ENCODE measurements around the gene SLC12A8.

Gene SLC12A8, protein sequence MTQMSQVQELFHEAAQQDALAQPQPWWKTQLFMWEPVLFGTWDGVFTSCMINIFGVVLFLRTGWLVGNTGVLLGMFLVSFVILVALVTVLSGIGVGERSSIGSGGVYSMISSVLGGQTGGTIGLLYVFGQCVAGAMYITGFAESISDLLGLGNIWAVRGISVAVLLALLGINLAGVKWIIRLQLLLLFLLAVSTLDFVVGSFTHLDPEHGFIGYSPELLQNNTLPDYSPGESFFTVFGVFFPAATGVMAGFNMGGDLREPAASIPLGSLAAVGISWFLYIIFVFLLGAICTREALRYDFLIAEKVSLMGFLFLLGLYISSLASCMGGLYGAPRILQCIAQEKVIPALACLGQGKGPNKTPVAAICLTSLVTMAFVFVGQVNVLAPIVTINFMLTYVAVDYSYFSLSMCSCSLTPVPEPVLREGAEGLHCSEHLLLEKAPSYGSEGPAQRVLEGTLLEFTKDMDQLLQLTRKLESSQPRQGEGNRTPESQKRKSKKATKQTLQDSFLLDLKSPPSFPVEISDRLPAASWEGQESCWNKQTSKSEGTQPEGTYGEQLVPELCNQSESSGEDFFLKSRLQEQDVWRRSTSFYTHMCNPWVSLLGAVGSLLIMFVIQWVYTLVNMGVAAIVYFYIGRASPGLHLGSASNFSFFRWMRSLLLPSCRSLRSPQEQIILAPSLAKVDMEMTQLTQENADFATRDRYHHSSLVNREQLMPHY

DNA sequence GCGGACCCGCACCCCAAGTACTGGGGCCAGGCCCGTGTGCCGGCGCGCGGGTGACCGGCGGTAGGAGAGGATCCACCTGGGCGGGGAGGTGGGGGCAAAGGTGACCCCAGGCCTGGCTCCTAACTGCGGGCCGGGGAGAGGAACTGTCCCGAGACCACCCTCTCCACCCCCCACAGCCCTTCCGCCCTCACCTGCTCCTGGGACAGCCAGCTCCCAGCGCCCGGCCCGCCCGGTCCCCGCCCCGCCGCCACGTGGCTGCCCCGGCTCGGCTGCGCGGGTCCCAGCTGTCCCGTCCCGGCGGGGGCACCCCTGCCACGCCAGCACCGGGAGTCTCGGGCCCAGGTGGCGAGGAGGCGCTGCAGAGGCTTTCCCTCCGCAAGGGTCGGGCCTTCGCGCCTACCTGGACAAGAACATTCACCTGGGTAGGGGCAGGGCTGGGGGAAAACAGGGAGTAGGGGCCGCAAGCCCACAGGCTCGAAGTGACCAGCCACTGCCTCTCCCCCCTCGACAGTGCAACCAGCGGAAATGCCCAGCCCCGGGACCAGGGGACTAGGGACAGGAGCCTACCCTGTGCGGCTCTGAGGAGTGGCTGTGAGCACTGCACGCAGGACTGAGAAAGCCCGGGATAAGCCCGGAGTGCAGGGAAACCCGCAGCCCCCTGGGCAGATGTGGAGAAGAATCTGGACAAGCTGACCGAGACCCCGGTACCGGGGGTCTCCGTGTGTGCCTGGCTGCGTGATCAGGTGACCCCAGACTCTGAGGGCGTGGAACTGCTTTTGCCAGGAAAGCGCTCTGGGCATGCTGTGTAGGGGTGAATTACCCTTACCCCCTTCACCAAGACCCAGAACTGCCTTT, at the start of gene SLC12A8:
SLC12A8 (minus strand) TSS at position 240 of the 855 bp plus-strand sequence. CDS start 1,399 bp downstream, outside the sequence.
- DNase-seq (ENCODE audit: low read depth), result no peak

DNA sequence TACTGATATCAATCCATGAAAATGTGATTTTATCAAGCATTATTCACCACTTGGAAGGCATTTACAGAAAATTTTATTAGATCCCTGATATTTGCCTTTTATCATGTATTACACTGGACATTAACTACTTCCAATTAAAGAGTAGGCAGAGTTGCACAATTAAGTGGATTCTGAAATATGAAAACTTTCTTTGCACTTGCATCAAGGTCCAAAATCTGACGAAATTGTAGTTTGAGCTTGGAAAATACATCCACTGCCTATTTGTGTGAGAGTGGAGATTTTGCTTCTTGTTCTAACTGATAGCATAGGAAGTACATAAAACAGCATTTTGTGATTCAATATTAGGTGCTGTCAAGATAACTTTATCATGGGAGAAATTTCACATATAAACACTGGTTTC, 49.6 kb upstream of the SLC12A8 start:
- no peak for DNase-seq (ENCODE audit: low read depth)

DNA sequence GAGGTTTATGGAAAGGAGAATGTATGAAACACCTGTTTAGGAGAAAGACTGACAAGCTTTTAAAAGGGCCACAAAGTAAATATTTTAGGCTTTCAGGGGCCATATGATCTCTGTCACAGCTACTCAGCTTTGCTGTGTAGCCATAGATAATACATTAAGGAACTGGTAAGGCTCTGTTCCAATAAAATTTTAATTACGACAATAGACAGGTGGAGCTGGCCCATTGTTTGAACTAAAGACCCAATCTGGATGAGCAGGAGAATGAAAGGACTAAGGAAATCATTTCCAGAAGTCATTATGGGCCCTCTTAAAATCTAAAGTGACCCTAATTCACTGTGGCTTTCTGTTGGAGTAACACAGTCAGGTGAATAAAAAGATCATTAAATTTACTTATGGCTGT, 48.5 kb upstream of the SLC12A8 start:
- no peak for DNase-seq (ENCODE audit: low read depth)

DNA sequence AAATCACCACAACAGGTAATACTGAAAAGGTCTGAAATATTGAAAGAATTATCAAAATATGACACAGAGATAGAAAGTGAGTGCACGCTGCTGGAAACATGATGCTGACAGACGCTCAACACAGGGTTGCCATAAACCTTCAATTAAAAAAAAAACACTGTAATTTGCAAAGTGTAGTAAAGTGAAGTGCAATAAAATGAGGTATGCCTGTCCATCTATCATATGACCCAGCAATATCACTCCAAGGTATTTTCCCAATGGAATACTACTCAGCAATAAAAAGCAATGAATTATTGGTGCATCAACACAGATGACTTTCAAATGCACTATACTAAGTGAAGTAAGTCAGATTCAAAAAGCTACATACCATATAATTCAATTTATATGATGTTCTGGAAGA, 47.6 kb upstream of the SLC12A8 start:
- DNase-seq (ENCODE audit: low read depth), result no peak

DNA sequence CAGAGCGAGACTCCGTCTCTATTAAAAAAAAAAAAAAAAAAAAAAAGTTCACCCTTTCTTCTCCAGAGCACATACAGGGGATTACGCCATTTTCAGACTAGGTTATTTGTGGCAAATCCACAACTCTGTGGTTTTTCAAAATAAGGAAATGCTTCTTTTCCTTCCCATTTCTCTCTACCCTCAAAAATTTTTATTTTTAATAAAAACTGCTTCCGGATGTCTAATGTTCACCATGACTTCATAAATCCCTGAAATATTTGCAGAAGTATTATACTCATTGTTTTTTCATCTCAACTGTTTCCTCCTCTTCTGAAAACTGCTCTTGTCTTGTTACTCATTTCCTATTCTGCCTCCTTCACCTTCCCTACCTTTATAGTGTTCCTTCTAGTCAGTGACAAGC, 45.0 kb upstream of the SLC12A8 start:
- no peak for DNase-seq (ENCODE audit: low read depth)

DNA sequence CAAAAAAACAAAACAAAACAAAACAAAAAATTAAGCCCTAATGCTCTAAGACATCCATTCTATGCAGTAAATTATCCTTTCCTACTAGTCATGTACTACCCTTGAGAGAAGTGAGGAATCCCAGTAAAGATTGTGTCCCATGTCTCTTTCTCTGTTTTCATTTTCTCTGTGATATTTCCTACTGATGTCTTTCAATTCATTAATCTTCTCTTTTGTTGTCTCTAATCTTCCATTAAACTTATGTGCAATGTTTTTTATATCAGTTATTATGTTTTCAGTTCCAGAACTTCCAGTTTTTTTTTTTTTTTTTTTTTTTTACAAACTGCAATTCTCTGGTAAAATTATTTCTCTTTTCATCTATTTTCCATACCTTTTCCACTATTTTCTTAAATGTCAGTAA, 44.1 kb upstream of the SLC12A8 start:
- no peak for DNase-seq (ENCODE audit: low read depth)

DNA sequence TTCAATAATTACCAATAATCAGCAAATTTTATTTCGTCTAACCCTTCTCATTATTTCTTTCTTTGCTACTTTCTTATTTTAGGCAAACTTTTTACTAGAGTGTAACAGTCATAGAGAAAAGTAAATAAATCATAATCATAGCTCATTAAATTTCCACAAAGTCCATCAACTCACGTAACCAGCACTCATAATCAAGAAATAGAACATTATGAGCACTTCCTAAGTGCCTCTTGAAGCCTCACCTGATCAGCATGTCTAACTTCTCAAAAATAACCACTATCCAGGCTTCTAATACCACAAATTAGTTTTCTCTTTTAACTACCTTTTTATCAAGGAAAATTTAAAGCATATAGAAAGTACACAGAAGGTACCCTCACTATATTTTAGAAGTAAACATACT, 38.4 kb upstream of the SLC12A8 start:
- DNase-seq (ENCODE audit: low read depth), result no peak

DNA sequence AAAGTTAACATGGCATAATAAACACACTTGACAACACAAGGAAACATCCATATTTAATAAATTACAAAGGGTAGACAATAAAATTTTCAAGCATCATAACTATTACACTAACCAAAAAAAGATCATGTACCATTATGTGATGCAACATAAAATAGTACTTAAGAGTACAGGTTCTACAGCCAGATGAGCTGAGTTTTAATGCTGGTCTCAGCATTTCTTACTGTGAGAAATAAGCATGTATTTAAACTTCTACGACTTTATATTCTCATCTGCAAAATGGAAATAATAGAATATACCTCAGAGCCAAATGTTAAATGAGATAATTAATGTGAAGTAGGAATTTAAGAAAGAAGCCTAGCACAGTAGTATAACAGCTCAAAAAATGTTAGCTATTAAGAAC, 33.7 kb upstream of the SLC12A8 start:
- DNase-seq (ENCODE audit: low read depth), result no peak

DNA sequence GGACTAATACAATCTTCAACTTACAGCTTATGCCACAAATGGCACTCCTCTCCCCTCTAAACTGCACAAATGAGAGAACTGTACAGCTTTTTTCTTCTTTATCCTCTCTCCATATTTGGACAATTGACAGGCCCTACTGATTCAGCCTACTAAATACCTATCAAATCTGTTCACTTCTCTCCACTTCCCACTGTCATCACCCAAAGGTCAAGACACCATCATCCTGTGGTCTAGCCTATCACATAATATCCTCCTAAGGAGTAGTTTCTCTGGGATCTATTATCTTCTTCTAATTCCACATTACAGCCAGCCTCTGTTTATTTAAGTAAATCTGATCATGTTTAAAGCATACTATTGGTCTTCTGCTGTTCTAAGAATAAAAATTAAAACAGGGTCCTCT, 33.0 kb upstream of the SLC12A8 start:
- peak; percentile 49 for DNase-seq (ENCODE audit: low read depth)

DNA sequence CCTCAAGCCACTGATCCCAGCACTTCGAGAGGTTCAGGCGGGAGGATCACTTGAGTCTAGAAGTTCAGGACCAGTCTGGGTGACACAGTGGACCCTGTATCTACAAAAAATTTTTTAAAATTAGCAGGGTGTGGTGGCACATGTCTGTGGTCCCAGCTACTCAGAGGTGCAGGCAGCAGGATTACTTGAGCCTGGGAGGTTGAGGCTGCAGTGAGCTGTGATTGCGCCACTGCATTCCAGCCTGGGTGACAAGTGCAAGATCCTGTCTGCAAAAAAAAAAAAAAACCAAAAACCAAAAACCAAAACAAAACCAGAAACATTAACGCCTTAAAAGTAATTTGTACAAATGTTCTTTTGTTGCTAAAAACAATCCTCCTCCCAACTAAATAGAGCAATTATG, 27.9 kb upstream of the SLC12A8 start:
- peak; percentile 48 for DNase-seq (ENCODE audit: low read depth)

DNA sequence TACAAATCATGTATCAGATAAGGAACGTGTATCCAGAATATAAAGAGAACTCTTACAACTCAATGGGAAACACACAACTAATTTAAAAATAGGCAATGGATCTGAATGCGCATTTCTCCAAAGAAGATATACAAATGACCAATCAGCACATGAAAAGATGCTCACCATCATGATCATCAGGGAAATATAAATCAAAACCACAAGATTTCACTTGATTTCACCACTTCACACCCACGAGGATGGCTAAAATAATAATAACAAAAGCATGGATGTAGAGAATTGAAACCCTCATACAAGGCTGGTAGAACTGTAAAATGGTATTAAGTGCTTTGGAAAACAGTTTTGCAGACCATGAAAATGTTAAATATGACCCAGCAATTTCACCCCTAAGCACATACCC, 26.7 kb upstream of the SLC12A8 start:
- DNase-seq (ENCODE audit: low read depth), result no peak

DNA sequence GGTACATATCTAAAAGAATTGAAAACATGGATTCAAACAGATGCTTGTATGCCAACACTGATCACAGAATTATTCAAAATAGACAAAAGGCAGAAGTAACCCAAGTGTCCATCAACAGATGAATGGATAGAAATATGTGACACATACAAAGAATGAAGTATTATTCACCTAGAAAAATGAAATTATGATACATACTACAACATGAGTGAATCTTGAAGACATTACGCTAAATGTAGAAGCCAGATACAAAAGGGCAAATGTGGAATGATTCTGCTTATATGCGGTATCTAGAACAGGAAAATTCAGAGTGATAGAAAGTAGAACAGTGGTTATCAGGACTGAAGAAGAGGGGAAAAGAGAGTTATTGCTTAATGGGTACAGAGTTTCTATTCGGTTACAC, 26.2 kb upstream of the SLC12A8 start:
- DNase-seq (ENCODE audit: low read depth), result no peak

DNA sequence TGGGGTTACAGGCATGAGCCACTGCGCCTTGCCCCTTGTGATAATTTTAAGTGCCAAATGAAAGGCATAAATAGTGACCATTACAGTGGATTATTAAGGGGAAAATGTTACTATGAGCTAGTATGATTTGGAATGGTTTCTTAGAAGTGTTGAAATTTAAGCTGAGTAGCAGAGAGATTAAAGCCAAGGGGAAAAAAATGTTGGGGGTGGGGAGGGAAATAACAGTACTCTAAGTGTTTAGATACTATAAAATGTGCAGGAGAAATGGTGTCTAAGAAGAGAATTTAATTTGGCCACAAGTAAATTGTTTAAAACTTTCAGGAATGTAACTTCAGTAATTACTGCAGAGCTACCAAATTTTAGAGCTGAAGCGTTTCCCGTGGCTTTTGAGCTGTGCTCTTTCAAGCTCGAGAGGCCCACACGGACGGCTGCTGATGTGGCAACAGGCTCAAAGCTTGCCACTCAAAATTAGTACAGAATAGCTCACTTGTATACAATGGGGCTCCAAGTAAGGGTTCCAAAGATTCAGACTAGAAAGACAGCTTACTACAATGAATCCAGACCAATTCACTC, 23.9 kb upstream of the SLC12A8 start:
- no peak for DNase-seq (ENCODE audit: low read depth)

DNA sequence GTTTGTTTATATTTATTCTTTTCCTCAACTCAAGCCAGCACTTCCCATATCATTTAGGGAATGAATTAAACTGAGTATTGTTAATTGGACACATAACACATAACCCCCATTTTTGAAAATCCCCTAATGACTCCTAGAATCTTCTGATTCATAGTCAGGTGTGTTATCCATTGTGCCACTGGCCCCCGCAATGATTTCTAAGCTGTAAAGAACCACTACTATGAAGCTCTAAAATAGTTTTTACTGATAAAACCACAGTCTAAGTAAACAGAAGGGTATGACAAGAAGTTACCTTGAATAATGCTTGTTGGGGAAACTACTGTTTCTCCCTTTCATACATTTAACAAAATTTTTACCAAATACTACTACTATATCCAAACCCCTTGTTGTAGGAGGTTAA, 22.3 kb upstream of the SLC12A8 start:
- DNase-seq (ENCODE audit: low read depth), result no peak

DNA sequence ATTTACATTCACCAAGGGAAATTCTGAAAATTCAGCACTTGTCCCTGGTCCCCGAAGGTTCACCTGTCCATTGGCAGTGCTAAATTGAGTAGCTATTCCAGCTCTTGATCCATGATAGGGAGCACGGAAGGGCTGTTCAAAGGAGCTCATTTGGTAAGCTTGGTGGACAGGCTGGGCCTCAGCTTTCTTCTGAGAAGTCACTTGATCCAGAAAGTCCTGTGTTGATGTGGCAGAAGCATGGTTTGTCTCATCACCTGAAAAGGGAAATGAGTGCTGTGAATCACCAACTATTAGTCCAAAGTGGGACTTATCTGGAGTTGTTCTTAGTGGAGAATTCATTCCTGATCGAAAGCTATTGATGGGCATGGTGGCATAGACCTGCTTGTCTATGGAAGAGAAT, 19.9 kb upstream of the SLC12A8 start:
- peak; percentile 25 for DNase-seq (ENCODE audit: low read depth)

DNA sequence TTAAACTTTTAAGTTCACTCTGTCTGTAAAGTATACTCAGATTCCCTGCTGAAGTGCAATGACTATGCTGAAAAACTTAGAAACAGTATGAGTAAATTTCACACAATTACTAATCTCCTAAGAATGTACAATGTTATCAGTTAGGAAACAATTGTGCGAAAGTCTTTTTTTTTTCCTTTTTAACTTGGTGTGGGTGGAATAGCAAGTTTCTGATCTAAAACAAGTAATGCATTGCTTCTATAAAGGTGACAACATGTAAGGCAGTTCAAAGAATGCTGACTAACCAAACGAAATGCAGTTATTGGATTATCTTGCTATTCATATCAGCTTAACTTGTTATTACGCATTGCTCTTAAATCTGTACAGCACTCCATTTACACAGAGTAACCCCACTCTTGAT, 19.3 kb upstream of the SLC12A8 start:
- DNase-seq (ENCODE audit: low read depth), result peak; percentile 90

DNA sequence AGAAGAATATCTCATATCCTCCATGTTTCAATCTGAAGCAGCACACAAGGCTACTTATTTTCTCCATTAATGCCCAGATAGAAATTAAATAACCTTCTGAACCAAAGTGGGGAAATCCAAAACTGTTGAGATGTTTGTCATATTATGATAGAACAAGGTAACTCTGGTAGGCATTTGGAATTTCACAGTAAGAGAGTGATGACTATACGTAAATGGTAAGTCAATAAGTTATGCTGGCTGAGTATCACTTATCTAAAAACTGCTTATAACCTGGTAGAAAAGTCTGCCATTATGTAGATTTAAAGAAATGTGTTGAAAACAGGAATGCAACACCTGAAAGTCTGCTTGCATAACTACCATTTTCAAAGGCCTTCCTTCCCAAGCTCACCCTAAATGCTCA, 17.2 kb upstream of the SLC12A8 start:
- DNase-seq (ENCODE audit: low read depth), result no peak

DNA sequence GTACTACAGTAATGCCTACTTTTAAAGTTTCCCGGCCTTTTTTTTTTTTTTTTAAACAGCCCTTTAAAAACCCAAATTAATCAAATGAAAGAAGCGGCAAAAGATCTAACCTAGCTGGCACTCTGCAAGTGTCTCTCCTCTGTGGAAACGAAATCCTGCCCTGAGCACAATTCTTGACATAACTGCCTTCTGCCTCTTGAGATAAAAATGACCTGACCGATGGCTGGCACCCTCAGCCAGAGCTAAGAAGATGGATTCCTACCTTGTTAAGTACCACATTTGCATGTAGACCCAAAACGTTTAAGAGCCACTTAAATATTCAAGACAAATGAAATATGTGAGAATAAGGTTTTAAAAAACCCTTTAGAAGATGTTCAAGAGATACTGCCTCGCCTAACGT, 16.6 kb upstream of the SLC12A8 start:
- DNase-seq (ENCODE audit: low read depth), result no peak

DNA sequence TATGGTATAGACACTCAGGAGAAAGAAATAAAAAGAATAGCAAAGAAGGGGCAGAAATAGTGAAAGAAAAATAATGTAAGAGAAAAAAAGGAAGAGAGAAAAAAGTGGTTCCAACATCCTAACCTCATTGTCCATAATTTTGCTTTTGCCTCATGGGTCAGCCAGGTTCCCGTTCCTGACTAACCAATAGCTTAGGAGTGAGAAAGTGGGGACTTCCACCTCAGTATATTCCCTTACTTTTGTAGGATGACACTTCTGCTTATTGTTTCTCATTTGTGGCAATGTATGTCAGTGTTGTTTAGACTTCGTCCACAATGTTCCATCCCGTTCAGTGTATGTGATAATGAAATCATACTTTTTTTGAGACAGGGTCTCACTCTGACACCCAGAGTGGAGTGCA, 9.3 kb upstream of the SLC12A8 start:
- DNase-seq (ENCODE audit: low read depth), result no peak

DNA sequence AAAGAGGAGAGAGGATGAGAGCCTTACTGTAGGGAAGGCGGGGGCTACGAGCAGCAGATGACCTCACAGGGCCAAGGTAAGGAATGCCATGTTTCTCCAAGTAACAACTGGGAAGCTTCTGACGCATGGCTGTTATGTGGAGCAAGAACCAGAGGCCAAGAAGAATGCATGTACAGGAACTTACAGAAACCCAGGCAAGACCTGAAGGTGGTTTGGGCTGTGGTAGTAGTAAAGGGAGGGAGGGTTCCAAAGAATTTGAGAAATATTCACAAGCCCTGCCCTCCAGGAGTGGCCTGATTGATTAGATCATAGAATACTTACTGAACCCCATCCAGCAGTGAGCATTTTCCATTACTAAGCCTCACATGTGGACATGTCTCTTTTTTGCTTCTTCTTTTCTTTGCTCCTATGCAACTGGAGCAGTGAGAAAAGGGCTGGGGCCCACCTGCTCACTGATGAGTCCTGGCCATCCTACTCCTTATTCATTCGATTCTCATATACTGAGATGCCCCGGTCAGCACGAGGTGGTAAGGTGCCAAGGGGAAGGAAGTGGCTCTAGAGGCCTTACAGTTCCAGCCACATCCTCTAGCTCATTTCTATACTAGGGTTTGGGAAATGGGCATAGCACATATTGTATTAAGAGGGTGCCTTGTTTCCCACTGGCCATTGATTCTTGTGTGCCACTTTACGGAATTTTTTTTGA, 8.3 kb upstream of the SLC12A8 start:
- peak; percentile 28 for DNase-seq (ENCODE audit: low read depth)

DNA sequence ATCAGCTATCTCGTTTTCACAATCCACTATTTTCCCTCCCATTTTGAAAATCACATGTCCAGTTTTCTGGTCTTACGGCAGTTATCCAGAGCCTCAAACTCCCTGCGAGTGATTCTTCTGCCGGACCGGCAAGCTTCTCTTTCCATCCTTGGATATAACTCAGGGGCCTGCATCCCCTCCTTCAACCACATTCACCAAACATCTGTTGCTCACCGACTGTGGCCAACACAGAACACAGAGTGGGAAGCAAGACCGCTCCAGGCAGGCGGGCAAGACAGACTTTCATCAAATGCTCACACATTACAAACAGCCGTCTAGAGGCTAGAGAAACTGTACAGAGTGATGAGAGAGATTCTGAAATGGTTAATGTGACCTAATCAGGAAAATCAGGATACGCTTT, 7.6 kb upstream of the SLC12A8 start:
- DNase-seq (ENCODE audit: low read depth), result no peak

DNA sequence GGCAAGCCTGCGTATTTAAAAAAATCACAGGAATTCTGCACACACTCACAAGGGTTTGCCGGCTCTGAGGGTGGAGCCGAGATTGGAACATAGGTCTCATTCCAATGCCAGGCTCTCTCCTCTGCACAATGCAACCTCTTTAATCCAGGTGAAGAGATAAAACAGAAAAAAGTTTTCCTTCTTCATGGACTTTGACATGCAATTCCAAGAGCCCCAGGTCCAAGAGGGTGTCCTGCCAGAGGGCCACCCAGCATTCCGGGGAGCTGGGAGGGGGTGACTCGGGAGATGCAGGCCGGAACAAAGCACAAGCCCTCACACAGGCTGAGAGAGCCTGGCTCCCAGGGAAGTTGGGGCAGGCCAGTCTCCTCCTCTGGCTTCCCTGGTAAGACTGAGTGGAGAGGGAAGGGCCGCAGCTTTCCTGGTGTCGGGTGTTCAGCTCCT, 6.7 kb upstream of the SLC12A8 start:
- DNase-seq (ENCODE audit: low read depth), result no peak

Measured in ELR (cell line).